ENCODE results near the gene APOC3.

- TF ChIP-seq CTCF (IDR thresholded peaks at IDR 0.05; ENCODE audit: poor library complexity) = no peak
- TF ChIP-seq EZH2 (IDR thresholded peaks at IDR 0.05; ENCODE audit: borderline replicate concordance) = no peak
- no peak for TF ChIP-seq EZH2phosphoT487 (IDR thresholded peaks at IDR 0.05; ENCODE audit: low read depth, severe bottlenecking, unreplicated experiment)
These were observed 31.3 kb upstream of the APOC3 start for GRCh38 chr11:116798368-116798767.
